Loucy (cell line): ENCODE data around the gene CFAP69.

Experiments
- H2AFZ ChIP-seq: fragments of 200-600 bp; sonication (generic); 2 replicates; pipeline ENCODE4 v1.6.0; 2016; ENCODE audit warnings: antibody characterized with exemption, mild to moderate bottlenecking, low read length, moderate library complexity
- H3F3A ChIP-seq: fragments of 200-600 bp; 2 replicates; pipeline ENCODE4 v1.6.0; 2016; ENCODE audit warnings: antibody characterized with exemption, low read depth, mild to moderate bottlenecking
- H3K27me3 ChIP-seq: fragments of 200-600 bp; sonication (generic); 2 replicates; pipeline ENCODE4 v1.6.1; 2014; ENCODE audit warnings: low read length, mild to moderate bottlenecking; ENCODE audit not compliant: insufficient read depth, poor library complexity, severe bottlenecking
- H3K36me3 ChIP-seq: fragments of 200-600 bp; sonication (generic); 2 replicates; pipeline ENCODE4 v1.6.1; 2016; ENCODE audit warnings: low read length; ENCODE audit not compliant: insufficient read depth
- H3K4me1 ChIP-seq: fragments of 200-600 bp; sonication (generic); 2 replicates; pipeline ENCODE4 v1.5.1; 2014; ENCODE audit warnings: low read length, mild to moderate bottlenecking; ENCODE audit not compliant: insufficient read depth, poor library complexity, severe bottlenecking
- H3K4me2 ChIP-seq: fragments of 200-600 bp; sonication (generic); 2 replicates; pipeline ENCODE4 v1.6.0; 2014; ENCODE audit warnings: antibody characterized with exemption, low read length, low read depth, mild to moderate bottlenecking; ENCODE audit not compliant: poor library complexity, severe bottlenecking
- H3K4me3 ChIP-seq: fragments of 200-600 bp; sonication (generic); 2 replicates; pipeline ENCODE4 v1.5.1; 2014; ENCODE audit warnings: low read length, mild to moderate bottlenecking, mixed read lengths; ENCODE audit not compliant: poor library complexity, severe bottlenecking
- H3K79me2 ChIP-seq: fragments of 200-600 bp; sonication (generic); 2 replicates; pipeline ENCODE4 v1.6.1; 2014; ENCODE audit warnings: low read length; ENCODE audit not compliant: insufficient read depth
- H3K9ac ChIP-seq: fragments of 200-600 bp; sonication (generic); 2 replicates; pipeline ENCODE4 v1.6.0; 2014; ENCODE audit warnings: mild to moderate bottlenecking, low read depth, low read length, moderate library complexity; ENCODE audit not compliant: poor library complexity, severe bottlenecking
- H3K9me2 ChIP-seq: fragments of 200-600 bp; sonication (generic); replicated peaks from 2 replicates; pipeline ENCODE4 v1.6.1; 2016; ENCODE audit warnings: low read depth, low read length, mixed read lengths
- H3K9me3 ChIP-seq: fragments of 200-600 bp; sonication (generic); 2 replicates; pipeline ENCODE4 v1.6.1; 2014; ENCODE audit warnings: mild to moderate bottlenecking, antibody characterized with exemption, low read length, low read depth; ENCODE audit not compliant: insufficient read depth
- H4K20me1 ChIP-seq: fragments of 200-600 bp; sonication (generic); 2 replicates; pipeline ENCODE4 v1.6.0; 2014; ENCODE audit warnings: antibody characterized with exemption, low read length, mild to moderate bottlenecking; ENCODE audit not compliant: insufficient read depth, poor library complexity, severe bottlenecking
- CTCF ChIP-seq: fragments of 200-600 bp; sonication (generic); conservative IDR thresholded peaks from 2 replicates; pipeline ENCODE4 v1.5.1; 2014; ENCODE audit warnings: mild to moderate bottlenecking, antibody characterized with exemption, low read length
- EZH2phosphoT487 ChIP-seq: fragments of 200-600 bp; IDR thresholded peaks from 2 replicates; pipeline ENCODE4 v1.6.1; 2018; ENCODE audit warnings: antibody characterized with exemption, mild to moderate bottlenecking, moderate library complexity, borderline replicate concordance

The CFAP69 gene

GRCh38 chr7:90276033-90276728, 31.2 kb downstream of the CFAP69 start:
- H3K9me2 ChIP-seq, result 0 out of 2 replicates have a peak, but pooled peaks cover 3% of the 10 kb centered on the region
- H4K20me1 ChIP-seq, result no peaks in the 10 kb centered on the region
- H3K79me2 ChIP-seq, result no peaks in the 10 kb centered on the region
- no peak overlapping the region for H2AFZ ChIP-seq
- no peaks in the 10 kb centered on the region for H3K4me1 ChIP-seq
- no peaks in the 10 kb centered on the region for H3K36me3 ChIP-seq
- H3K27me3 ChIP-seq, result no peaks in the 10 kb centered on the region
- TF ChIP-seq CTCF (no peak), EZH2phosphoT487 (no peak)
- H3K9ac ChIP-seq, result no peak overlapping the region
- H3K4me2 ChIP-seq, result no peak overlapping the region
- H3K9me3 ChIP-seq, result no peaks in the 10 kb centered on the region
- no peak overlapping the region for H3K4me3 ChIP-seq
- H3F3A ChIP-seq, result no peaks in the 10 kb centered on the region

- H3K9ac ChIP-seq, result no peak overlapping the region
- no peaks in the 10 kb centered on the region for H3K9me2 ChIP-seq
- no peaks in the 10 kb centered on the region for H3K79me2 ChIP-seq
- no peaks in the 10 kb centered on the region for H3K27me3 ChIP-seq
- H3K9me3 ChIP-seq, result no peaks in the 10 kb centered on the region; the same call in 1 of the 2 replicates
- no peak overlapping the region for H3K4me2 ChIP-seq
- no peak overlapping the region for H2AFZ ChIP-seq
- H3K4me1 ChIP-seq, result peaks cover 10% of the 10 kb centered on the region
- TF ChIP-seq EZH2phosphoT487, result no peak
- TF ChIP-seq CTCF, result no peak
- H4K20me1 ChIP-seq, result no peaks in the 10 kb centered on the region
- no peaks in the 10 kb centered on the region for H3F3A ChIP-seq
- H3K4me3 ChIP-seq, result no peak overlapping the region
- H3K36me3 ChIP-seq, result no peaks in the 10 kb centered on the region
These were observed 43.2 kb downstream of the CFAP69 start for GRCh38 chr7:90288154-90288553.

- H3K4me2 ChIP-seq, result no peak overlapping the region
- H3K79me2 ChIP-seq, result no peaks in the 10 kb centered on the region
- H3F3A ChIP-seq, result no peaks in the 10 kb centered on the region
- H3K27me3 ChIP-seq, result no peaks in the 10 kb centered on the region
- H2AFZ ChIP-seq, result no peak overlapping the region
- TF ChIP-seq EZH2phosphoT487 (no peak), CTCF (no peak)
- H4K20me1 ChIP-seq, result no peaks in the 10 kb centered on the region
- no peak overlapping the region for H3K9ac ChIP-seq
- H3K36me3 ChIP-seq, result no peaks in the 10 kb centered on the region
- H3K4me1 ChIP-seq, result peaks cover 5% of the 10 kb centered on the region
- H3K9me2 ChIP-seq, result no peaks in the 10 kb centered on the region
- H3K9me3 ChIP-seq, result no peaks in the 10 kb centered on the region; the same call in 1 of the 2 replicates
- no peak overlapping the region for H3K4me3 ChIP-seq
These were observed 45.5 kb downstream of the CFAP69 start for GRCh38 chr7:90290244-90291113.
